ENCODE measurements around the gene SEC14L1.

- no peak for TF ChIP-seq EP300 (IDR thresholded peaks at IDR 0.05)
- TF ChIP-seq CTCF (IDR thresholded peaks at IDR 0.05), result no peak
- TF ChIP-seq POLR2AphosphoS5 (IDR thresholded peaks at IDR 0.05), result peak in 1 of 2 donors; percentile 34
- TF ChIP-seq POLR2A (IDR thresholded peaks at IDR 0.05), result no peak
Observed at GRCh38 chr17:77209330-77209748, 68.6 kb downstream of the SEC14L1 start.
